ENCODE measurements around the gene MGST3.
A peak's percentile ranks its signal among the peaks of the same experiment; 100 is the strongest.
"Not testable (repeated sequence)": the region's sequence is repeated elsewhere in the genome, so short reads cannot be mapped to it uniquely, and the experiment has no call there.

Gene MGST3

DNA sequence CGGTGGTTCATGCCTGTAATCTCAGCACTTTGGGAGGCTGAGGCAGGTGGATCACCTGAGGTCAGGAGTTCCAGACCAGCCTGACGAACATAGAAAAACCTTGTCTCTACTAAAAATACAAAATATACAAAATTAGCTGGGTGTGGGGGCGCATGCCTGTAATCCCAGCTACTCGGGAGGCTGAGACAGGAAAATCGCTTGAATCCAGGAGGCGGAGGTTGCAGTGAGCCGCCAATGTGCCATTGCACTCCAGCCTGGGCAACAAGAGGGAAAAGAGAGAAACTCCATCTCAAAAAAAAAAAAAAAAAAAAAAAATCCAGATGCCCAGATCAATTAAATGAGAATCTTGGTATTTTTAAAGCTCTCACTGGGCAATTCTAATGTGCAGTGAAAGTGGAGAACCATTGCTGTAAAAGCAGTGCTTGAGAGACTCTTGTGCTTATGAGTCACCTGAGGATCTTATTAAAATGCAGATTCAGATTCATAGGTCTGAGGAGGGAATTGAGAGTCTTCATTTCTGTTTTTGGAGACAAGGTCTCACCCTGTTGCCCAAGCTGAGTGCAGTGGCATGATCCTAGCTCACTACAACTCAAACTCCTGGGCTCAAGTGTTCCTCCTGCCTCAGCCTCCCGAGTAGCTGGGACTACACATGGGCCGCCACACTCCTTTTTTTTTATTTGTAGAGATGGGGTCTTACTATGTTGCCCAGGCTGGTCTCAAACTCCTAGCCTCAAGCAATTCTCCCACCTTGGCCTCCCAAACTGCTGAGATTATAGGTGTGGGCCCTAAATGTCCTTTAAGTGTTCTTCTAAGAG, 27.9 kb downstream of the MGST3 start:
- not testable (repeated sequence) for DNase-seq (ENCODE audit: low read depth)

DNA sequence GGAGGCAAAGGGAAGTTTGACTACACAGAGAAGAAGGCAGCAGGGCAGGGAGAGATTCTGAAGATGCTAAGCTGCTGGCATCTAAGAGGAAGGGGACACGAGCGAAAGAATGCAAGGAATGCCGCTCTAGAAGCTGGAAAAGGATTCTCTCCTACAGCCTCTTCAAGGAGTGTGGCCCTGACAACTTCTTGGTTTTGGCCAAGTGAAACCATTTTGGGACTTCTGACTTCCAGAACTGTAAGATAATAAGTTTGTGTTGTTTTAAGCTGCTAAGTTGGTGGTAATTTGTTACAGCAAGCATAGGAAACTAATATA, 28.5 kb downstream of the MGST3 start:
- DNase-seq (ENCODE audit: low read depth), result no peak

DNA sequence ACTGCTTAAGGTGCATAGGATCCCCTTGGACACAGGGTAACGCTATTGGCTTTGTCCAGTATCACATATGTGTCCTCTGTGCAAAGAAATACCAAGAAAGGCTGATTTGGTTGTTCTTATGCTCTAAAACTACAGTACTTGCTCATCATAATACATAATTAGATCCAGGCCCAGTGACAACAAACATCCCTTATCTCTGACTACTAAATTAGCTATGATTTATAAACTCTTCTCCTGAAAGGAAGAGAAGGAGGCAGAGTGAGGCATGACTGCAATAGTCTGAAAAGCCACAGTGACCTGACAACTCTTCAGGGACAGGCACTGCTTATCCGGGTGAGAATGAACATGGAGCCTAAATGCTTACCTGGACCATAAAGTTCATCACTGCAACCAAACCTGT, 30.7 kb downstream of the MGST3 start:
- DNase-seq (ENCODE audit: low read depth), result no peak

DNA sequence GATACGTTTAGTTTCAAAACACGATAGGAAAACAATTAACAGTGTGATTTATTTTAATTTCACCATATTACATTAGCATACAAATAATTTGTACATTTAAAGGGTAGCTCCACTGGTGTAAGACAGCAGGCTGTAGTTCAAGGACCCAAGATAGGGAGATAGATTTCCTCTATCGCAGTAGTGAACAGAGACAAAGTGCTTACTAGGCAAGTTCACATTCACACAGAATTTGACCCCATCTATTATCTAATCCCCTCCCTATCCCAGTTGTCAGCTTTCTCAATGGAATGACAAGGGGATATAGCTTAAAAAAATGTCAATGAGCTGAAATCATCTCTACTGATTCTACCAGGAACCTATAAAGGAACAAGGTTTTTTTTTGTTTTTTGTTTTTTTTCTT, 31.2 kb downstream of the MGST3 start:
- DNase-seq (ENCODE audit: low read depth), result no peak

DNA sequence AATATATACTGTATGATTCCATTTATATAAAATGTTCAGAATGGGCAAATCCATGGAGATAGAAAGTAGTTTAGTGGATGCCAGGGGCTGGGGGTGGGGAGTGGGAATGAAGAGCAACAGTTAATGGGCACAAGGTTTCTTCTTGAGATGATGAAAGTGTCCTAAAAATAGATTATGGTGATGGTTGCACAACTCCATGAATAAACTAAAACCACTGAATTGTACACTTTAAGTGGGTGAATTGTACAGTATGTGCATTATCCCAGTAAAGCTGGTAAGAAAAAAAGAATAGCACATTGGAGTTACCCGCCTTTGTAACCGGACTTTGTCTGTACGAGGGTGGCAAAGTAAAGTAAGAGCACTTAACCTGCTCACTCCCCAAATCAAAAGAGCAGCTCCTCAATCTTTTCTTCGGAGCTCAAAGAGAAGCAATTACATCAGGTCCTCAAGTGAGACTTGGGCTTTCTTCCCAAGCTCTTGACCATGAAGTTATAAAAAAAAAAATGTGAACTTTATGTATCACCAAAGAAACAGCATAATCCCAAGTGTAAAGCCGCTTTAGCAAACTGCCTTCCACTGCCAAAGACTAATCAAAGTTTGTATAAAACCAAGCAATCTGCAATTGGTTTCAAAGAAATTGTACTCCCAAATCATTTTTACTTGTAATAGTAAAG, 35.3 kb downstream of the MGST3 start:
- peak; percentile 76 for DNase-seq (ENCODE audit: low read depth)

DNA sequence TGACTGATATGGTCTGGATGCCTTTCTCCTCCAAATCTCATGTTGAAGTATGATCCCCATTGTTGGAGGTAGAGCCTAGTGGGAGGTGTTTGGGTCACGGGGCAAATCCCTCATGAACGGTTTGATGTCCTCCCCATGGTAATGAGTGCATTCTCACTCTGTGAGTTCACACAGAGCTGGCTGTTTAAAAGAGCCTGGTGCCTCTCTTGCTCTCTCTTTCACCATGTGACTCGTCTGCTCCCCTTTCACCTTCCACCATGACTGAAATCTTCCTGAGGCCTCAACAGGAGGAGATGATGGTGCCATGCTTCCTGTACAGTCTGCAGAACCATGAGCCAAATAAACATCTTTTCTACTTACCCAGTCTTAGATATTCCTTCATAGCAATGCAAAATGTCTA, 37.1 kb downstream of the MGST3 start:
- DNase-seq (ENCODE audit: low read depth), result no peak

DNA sequence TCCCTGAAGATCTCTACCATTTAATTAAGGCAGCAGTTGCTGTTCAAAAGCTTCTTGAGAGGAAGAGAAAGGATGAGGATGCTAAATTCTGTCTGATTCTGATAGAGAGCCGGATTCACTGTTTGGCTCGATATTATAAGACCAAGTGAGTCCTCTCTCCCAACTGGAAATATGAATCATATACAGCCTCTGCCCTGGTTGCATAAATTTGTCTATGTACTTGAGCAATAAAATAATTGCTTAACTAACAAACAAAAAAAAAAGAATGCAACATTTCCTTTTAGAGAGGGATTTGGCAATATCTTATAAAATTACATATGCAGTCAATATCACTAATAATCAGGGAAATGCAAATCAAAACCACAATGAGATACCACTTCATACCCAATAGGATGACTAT, 40.5 kb downstream of the MGST3 start:
- DNase-seq (ENCODE audit: low read depth), result peak; percentile 86

DNA sequence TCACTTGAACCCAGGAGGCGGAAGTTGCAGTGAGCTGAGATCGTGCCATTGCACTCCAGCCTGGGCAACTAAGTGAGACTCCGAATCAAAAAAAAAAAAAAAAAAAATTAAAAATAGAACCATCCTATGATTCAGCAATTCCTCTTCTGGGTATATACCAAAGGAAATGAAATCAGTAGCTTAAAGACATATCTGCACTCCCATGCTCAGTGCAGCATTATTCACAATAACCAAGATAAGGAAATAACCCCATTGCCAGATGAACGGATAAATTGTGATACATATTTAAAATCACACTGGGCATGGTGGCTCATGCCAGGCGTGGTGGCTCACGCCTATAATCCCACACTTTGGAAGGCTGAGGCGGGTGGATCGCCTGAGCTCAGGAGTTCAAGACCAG, 43.6 kb downstream of the MGST3 start:
- DNase-seq (ENCODE audit: low read depth), result no peak

DNA sequence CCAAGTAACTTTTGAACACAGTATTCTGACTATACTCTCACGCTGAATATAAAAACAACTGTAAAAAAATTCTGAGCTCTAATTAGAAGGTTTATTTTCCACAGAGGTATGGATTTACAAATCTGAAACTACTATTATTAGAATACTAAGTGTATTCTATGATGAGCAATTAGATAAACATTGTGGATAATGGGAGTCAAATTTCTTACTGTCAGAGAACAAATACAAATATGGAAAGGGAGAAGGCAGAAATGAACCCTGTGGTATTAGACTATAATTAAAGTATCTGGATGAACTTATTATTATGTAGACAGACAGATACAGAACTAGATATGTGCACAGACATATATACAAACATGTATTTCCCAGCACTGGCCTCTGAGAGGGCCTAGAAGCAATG, 44.8 kb downstream of the MGST3 start:
- DNase-seq (ENCODE audit: low read depth), result no peak

DNA sequence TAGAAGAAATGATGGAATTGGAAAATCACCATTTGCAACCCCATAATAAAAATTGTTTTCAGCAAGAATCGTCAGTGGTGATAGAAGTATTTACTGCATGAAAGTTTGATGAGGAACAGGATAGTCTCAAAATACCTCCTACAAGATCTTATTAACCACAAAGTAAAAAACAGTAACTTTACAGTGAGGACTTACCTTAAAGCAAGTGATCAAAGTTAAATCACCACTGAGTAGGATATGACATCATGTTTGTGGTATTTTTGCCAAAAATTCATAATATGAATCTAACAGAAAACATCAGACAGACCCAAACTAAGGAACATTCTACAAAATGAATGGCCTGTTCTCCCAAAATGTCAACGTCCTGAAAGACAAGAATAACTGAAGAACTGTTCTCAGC, 47.5 kb downstream of the MGST3 start:
- DNase-seq (ENCODE audit: low read depth), result no peak

DNA sequence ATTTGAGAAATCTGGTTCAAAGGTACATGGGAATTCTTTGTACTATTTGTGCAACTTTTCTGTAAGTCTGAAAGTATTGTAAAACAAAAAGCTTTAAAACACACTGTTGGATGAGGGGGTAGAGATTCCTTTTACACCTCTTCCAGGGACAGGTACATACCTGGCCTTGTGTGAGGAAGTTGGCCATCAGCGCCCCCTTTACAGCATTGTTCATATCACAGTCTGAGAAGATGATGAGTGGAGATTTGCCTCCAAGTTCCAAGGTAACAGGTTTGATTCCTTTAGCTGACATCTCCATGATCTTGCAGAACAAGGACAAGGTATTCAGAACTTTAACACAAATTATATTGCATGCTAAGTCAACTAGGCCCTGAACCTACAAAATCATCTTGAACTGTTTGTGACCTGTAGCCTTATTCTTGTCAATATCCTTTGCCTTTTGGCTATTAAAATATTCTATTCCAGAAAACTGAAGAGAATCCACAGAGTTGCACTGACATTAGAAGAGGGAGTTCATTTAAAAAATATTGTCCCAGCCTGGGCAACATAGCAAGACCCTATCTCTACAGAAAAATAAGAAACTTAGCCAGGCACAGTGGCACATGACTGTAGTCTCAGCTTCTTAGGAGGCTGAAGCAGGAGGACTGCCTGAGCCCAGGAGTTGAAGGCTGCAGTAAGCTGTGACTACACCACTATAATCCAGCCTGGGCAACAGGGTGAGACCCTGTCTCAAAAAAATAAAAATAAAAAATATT, 48.4 kb downstream of the MGST3 start:
- DNase-seq (ENCODE audit: low read depth), result no peak

DNA sequence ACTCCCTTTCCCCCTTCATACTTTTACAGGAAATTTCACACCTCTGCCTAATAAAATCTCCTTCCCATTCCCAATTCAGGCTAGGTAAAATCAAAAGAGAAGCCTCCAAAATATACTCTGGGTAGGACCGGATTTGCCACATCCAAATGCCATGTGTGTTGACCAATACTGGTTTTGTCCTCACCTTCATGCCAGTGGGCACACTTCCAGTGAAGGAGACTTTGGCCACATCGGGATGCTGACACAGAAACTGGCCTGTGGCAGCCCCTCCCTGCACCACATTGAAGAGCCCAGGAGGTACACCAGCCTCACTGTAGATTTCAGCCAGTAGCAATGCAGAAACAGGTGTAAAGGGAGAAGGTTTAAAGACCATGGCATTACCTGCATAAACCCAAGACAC, 49.3 kb downstream of the MGST3 start:
- DNase-seq (ENCODE audit: low read depth), result no peak

DNA sequence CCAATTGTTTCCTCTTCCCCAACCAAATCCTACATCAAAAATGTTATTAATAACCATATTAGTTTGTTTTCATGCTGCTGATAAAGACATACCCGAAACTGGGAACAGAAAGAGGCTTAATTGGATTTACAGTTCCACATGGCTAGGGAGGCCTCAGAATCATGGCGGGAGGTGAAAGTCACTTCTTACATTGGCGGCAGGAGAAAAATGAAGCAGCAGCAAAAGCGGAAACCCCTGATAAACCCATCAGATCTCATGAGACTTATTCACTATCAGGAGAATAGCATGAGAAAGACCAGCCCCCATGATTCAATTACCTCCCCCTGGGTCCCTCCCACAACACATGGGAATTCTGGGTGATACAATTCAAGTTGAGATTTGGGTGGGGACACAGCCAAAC, 49.7 kb downstream of the MGST3 start:
- not testable (repeated sequence) for DNase-seq (ENCODE audit: low read depth)

DNA sequence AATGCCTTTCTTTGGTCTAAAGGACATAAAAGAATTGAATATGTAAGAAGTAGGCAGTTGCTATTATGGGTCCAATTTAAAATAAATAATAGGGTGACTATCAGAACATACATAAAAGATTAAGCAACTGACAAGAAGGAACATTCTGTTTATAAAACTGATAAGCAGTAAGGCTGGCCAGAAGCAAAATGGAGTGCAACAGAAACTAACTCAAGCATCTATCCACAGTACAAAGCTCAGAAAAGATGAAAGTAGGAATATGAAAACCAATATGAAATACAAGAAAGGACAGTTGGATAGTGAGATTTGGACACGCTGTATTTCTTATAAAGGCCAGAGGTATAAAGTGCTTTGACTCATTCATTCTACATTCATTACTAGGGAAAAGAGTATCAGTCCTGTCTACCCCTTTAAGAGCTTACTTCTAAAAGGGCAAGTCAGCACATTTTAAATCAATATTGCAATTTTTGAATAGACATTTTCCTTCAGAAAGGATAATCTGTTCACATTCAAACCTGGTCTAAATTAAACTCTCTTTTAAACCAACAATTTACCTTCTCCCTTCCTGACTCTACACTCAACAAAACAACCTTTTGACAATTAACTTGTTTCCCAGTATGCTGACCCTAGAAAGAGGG, 52.9 kb downstream of the MGST3 start:
- DNase-seq (ENCODE audit: low read depth), result no peak

DNA sequence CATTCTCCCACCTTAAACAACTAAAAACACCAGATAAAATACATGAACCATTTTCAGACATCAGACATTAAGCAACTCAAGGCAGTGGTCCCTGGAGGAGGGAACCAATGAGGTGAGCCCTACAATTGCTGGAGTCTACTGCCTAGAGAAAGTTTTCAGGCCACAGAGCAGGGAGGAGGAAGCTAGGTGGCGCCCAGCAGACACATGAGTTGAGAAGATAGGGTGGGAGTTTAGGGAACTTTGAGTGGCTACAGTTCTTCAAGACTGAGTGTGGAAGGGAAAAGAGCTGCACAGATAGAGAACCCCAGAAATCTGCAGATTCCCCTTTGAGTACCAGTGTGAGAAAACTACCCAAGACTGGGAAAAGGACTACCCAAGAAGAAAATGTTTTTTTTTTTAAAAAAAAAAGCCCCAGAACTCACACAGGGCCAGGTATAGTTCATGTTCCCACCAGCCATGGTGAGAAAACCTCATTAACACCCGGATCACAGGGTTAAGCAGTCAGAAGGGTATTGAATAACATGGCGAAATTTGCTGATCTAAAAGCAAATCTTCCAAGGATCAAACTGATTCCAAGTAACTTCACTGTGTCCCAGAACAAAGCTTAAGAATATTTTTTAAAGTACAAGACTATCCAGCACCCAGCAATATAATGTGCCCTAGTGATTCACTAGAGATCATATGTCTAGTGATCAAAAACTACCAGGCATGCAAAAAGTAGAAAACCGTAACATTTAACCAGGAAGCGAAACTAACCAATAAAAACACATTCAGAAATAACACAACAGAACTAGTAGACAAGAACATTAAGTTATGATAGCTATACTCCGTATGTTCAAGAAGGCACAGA, 55.3 kb downstream of the MGST3 start:
- no peak for DNase-seq (ENCODE audit: low read depth)

DNA sequence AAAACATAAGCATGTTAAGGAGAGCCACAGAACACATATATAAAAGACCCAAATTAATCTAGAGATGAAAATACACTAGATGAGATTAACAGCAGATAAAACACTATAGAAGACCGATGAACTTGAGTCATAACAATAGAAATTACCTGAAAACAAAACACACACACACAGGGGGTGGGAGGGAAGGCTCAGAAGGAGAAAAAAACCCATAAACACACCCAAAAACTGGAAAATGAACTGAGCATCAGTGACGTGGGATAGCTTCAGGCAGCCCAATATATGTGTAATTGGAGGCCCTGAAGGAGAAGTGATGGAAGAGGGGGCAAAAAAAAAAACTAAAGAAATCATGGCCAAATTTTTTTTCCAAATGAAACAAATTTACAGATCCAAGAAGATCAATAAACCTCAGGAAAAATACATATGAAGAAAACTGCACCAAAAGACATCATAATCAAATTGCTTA, 56.0 kb downstream of the MGST3 start:
- DNase-seq (ENCODE audit: low read depth), result no peak

DNA sequence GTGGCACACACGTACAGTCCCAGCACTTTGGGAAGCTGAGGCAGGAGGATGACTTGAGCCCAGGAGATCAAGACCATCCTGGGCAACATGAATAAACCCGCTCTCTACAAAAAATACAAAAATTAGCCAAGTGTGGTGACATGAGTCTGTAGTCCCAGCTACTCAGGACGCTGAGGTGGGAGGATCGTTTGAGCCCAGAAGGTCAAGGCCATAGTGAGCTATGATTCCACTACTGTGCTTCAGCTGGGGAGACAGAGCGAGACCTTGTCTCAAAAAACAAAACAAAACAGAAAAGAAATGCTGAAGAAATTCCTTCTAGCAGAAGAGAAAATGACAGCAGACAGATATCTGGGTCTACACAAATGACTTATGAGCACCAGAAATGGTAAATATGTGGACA, 57.0 kb downstream of the MGST3 start:
- no peak for DNase-seq (ENCODE audit: low read depth)

DNA sequence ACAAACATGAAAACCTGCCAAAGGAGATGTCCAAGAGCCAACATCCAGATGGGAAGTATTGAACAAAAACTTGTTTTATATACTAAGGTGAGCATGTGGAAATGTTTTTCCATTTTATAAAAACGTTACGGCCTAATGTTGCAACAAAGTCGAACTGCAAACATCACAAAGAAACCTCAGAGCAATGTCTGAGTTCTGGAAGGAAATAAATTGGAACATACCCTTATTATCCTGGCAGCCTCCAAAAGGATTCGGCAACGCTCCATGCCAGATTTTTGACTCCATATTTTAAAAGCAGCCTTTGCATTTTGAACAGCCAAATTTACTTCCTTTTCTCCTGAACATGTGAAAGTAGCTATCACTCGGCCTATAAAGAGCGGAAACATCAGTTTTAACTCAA, 64.0 kb downstream of the MGST3 start:
- DNase-seq (ENCODE audit: low read depth), result peak; percentile 40

DNA sequence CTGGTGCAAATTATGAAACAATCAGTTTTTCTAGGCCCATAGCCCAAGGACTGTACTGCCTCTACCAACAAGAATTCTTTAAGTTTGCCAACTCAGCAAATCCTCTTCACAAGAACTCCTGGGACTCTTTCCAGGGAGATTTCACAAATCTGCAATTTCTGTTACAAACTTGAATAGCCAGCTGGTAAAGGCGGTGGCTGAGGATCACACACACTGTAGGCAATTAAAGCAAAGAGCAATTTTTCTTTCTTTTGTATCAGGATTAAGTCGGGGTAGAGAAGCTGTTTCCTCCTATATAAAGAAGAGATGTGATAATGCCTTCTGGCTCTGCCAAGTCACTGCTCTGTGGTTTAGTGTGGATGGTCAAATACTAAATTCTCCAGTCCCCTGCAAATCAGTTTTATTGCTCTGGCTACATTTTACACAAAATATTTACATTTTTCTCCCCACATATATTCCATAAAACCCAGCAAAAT, 65.6 kb downstream of the MGST3 start:
- peak; percentile 97 for DNase-seq (ENCODE audit: low read depth)

DNA sequence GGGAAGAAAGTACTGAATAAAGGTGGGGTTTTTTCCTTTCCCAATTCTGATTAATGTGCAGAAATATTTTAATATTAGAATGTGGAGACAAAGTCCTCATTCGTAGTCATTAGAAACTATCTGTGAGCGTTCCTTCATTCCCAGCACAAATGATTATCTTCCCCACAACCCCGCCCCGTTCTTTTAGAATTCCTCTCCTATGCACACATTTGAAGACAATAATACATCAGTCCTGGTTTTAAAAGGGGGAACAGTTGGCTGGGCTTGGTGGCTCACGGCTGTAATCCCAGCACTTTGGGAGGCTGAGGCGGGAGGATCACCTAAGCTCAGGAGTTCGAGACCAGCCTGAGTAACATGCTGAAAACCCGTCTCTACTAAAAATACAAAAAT, 66.5 kb downstream of the MGST3 start:
- DNase-seq (ENCODE audit: low read depth), result no peak
